Neural progenitor cell (in vitro differentiated cells): ENCODE measurements around the gene LOXL1.

Source experiments
- EZH2phosphoT487 ChIP-seq: fragments of 200-600 bp; sonication (generic); IDR thresholded peaks from 2 replicates; pipeline ENCODE4 v1.6.1; 2017; ENCODE audit warnings: antibody characterized with exemption
- TF ChIP-seq, protein P1 (sequence below): fragments of 200-600 bp; sonication (generic); IDR thresholded peaks from 2 replicates; pipeline ENCODE4 v1.5.1; 2017; ENCODE audit warnings: antibody characterized with exemption, mild to moderate bottlenecking

DNA sequence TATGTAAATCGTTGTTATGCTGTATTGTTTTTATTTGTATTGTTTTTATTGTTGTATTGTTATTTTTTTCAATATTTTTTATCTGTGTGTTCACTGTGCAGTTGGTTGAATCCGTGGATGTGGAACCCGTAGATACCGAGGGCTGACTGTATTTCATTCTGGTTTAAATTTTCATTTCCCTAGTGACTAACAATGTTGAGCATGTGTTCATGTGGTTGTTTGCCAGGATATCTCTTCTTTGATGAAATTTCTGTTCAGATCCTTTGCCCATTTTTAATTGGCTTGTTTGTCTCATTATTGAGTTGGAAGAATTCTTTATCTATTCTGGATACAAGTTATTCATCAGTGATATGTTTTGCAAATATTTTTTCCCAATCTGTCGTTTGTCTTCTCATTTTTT lies 36.2 kb downstream of the LOXL1 start:
- TF ChIP-seq, protein P1, sequence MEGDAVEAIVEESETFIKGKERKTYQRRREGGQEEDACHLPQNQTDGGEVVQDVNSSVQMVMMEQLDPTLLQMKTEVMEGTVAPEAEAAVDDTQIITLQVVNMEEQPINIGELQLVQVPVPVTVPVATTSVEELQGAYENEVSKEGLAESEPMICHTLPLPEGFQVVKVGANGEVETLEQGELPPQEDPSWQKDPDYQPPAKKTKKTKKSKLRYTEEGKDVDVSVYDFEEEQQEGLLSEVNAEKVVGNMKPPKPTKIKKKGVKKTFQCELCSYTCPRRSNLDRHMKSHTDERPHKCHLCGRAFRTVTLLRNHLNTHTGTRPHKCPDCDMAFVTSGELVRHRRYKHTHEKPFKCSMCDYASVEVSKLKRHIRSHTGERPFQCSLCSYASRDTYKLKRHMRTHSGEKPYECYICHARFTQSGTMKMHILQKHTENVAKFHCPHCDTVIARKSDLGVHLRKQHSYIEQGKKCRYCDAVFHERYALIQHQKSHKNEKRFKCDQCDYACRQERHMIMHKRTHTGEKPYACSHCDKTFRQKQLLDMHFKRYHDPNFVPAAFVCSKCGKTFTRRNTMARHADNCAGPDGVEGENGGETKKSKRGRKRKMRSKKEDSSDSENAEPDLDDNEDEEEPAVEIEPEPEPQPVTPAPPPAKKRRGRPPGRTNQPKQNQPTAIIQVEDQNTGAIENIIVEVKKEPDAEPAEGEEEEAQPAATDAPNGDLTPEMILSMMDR = no peak
- TF ChIP-seq EZH2phosphoT487 = no peak
